GM23248 (cell line): ENCODE results near the gene C16orf95. TPM values are rescaled to one million over a fixed set of nuclear protein-coding genes. Genes with fewer than 3 reads are reported as not detected.
"Not testable (repeated sequence)": the region's sequence is repeated elsewhere in the genome, so short reads cannot be mapped to it uniquely, and the experiment has no call there.

ENCODE experiments used
- DNase-seq: peaks from one replicate; pipeline ENCODE4 v3.0.0-alpha.2; 2015
- H2AFZ ChIP-seq: fragments of 200-600 bp; sonication (generic); 2 replicates; pipeline ENCODE4 v1.6.1; 2016; ENCODE audit warnings: antibody characterized with exemption
- H3F3A ChIP-seq: fragments of 200-600 bp; sonication (generic); 2 replicates; pipeline ENCODE4 v1.6.1; 2016; ENCODE audit warnings: mild to moderate bottlenecking, antibody characterized with exemption, mixed run types; ENCODE audit not compliant: insufficient read depth
- H3K27ac ChIP-seq: fragments of 200-600 bp; sonication (generic); 2 replicates; pipeline ENCODE4 v1.5.1; 2016; ENCODE audit warnings: mild to moderate bottlenecking
- H3K27me3 ChIP-seq: fragments of 200-600 bp; sonication (generic); replicated peaks from 2 replicates; pipeline ENCODE4 v1.6.1; 2016; ENCODE audit warnings: mild to moderate bottlenecking; ENCODE audit not compliant: insufficient read depth
- H3K36me3 ChIP-seq: fragments of 200-600 bp; sonication (generic); 2 replicates; pipeline ENCODE4 v1.6.1; 2016; ENCODE audit warnings: low read depth, mild to moderate bottlenecking
- H3K4me1 ChIP-seq: fragments of 200-600 bp; sonication (generic); 2 replicates; pipeline ENCODE4 v1.6.1; 2016; ENCODE audit warnings: mild to moderate bottlenecking; ENCODE audit not compliant: insufficient read depth
- H3K4me2 ChIP-seq: fragments of 200-600 bp; sonication (generic); one replicate; pipeline ENCODE4 v1.6.1; 2016; ENCODE audit warnings: mild to moderate bottlenecking; ENCODE audit not compliant: unreplicated experiment
- H3K4me3 ChIP-seq: fragments of 200-600 bp; sonication (generic); 2 replicates; pipeline ENCODE4 v1.5.1; 2016; ENCODE audit warnings: mild to moderate bottlenecking
- H3K79me2 ChIP-seq: fragments of 200-600 bp; sonication (generic); 2 replicates; pipeline ENCODE4 v1.6.1; 2016; ENCODE audit warnings: mild to moderate bottlenecking; ENCODE audit not compliant: insufficient read depth
- H3K9ac ChIP-seq: fragments of 200-600 bp; sonication (generic); 2 replicates; pipeline ENCODE4 v1.6.1; 2016; ENCODE audit warnings: mild to moderate bottlenecking
- H3K9me2 ChIP-seq: fragments of 200-600 bp; sonication (generic); 2 replicates; pipeline ENCODE4 v1.6.1; 2016; ENCODE audit warnings: mixed run types, mild to moderate bottlenecking, moderate library complexity; ENCODE audit not compliant: insufficient read depth
- H3K9me3 ChIP-seq: fragments of 200-600 bp; sonication (generic); one replicate; pipeline ENCODE4 v1.6.1; 2017; ENCODE audit warnings: low read depth
- H4K20me1 ChIP-seq: fragments of 200-600 bp; sonication (generic); 2 replicates; pipeline ENCODE4 v1.6.0; 2016; ENCODE audit not compliant: insufficient read depth
- EZH2 ChIP-seq: fragments of 200-600 bp; sonication (generic); IDR thresholded peaks from 2 replicates; pipeline ENCODE4 v1.6.1; 2018; ENCODE audit warnings: antibody characterized with exemption, mild to moderate bottlenecking; ENCODE audit not compliant: insufficient read depth, poor library complexity, severe bottlenecking
- EZH2phosphoT487 ChIP-seq: fragments of 200-600 bp; sonication (generic); IDR thresholded peaks from 2 replicates; pipeline ENCODE4 v1.6.1; 2018; ENCODE audit warnings: antibody characterized with exemption, moderate library complexity, mild to moderate bottlenecking, low read depth; ENCODE audit not compliant: insufficient read depth
- WGBS, 2 experiments: methylation state at CpG; one replicate each; pipeline ENCODE4 v1.1.6; 2015 to 2017; ENCODE audit warnings: low lambda C conversion rate in 2 of 2, low coverage in 1 of 2; ENCODE audit errors: missing lambda C conversion rate in 2 of 2; 5-methylcytosine and 5-hydroxymethylcytosine counted together
- in situ Hi-C: fragments of 300-500 bp; cut with MboI; formaldehyde crosslinking; loops from 2 replicates; pipeline ENCODE4 v1.15.0; 2020
- polyA plus RNA-seq: library from polyadenylated mRNA; unstranded; fragments of >200 nt; fragmentation: Nextera tagmentation; extraction: Ambion mirVana; gene quantifications from 2 replicates; pipeline ENCODE4 v1.2.1, GENCODE V29; 2016
- total RNA-seq: library from RNA; depleted of rRNA; stranded (reverse); fragments of >200 nt; shearing (Covaris generic); gene quantifications from 2 replicates; pipeline ENCODE4 v1.2.3, GENCODE V29; 2014

The C16orf95 gene
- total and polyA plus RNA-seq, 2 experiments from 2014 or later: 5.1 to 9.2 TPM

GRCh38 chr16:87363771-87364455, 46.7 kb upstream of the C16orf95 start:
- no peak overlapping the region for H3K4me2 ChIP-seq
- H3K79me2 ChIP-seq: peaks cover 99% of the 10 kb centered on the region
- no peak overlapping the region for H3K9ac ChIP-seq

GRCh38 chr16:87362828-87363559, 45.8 kb upstream of the C16orf95 start:
- H4K20me1 ChIP-seq, H3K36me3 ChIP-seq: not testable (repeated sequence)
- WGBS, 2 experiments: 95 to 96% methylated on average over 13 of the region's 13 CpGs

More at GRCh38 chr16:87363771-87364455, 46.7 kb upstream of the C16orf95 start:
- 47 to 48% methylated on average over 17 of the region's 17 CpGs for WGBS, 2 experiments
- Histone ChIP-seq H2AFZ (no peak overlapping the region), H3K4me3 (no peak overlapping the region), H3K36me3 (peaks cover 3% of the 10 kb centered on the region; the same call in 1 of the 2 replicates), H3K9me2 (no peaks in the 10 kb centered on the region), H3K9me3 (no peaks in the 10 kb centered on the region), H3K27ac (no peak overlapping the region), H4K20me1 (no peaks in the 10 kb centered on the region), H3K4me1 (no peaks in the 10 kb centered on the region), H3K27me3 (no peaks in the 10 kb centered on the region), H3F3A (no peaks in the 10 kb centered on the region)
- DNase-seq: no peak
- TF ChIP-seq EZH2phosphoT487 (no peak), EZH2 (no peak)
- in situ Hi-C loops: no loop called here

GRCh38 chr16:87361916-87362619, 44.9 kb upstream of the C16orf95 start:
- no peaks in the 10 kb centered on the region for H3K4me1 ChIP-seq
- H3K79me2 ChIP-seq: peaks cover 81% of the 10 kb centered on the region
- H3K9ac ChIP-seq: no peak overlapping the region
- H3K27ac ChIP-seq: no peak overlapping the region
- H3K36me3 ChIP-seq: peaks cover 3% of the 10 kb centered on the region; the same call in 1 of the 2 replicates
- no peak overlapping the region for H3K4me2 ChIP-seq
- no peaks in the 10 kb centered on the region for H3K9me2 ChIP-seq
- TF ChIP-seq EZH2phosphoT487 (no peak), EZH2 (no peak)
- in situ Hi-C loops: no loop called here
- H4K20me1 ChIP-seq: no peaks in the 10 kb centered on the region
- DNase-seq: no peak
- no peaks in the 10 kb centered on the region for H3K27me3 ChIP-seq
- no peak overlapping the region for H3K4me3 ChIP-seq
- WGBS, 2 experiments: 91 to 94% methylated on average over 8 of the region's 8 CpGs
- no peak overlapping the region for H2AFZ ChIP-seq
- no peaks in the 10 kb centered on the region for H3F3A ChIP-seq
- H3K9me3 ChIP-seq: no peaks in the 10 kb centered on the region

More at GRCh38 chr16:87362828-87363559, 45.8 kb upstream of the C16orf95 start:
- in situ Hi-C loops, DNase-seq, H3K4me2 ChIP-seq, H3K27ac ChIP-seq, H3K27me3 ChIP-seq, H3K4me1 ChIP-seq, H3K9ac ChIP-seq, H2AFZ ChIP-seq, H3K4me3 ChIP-seq, H3F3A ChIP-seq, H3K9me2 ChIP-seq, H3K9me3 ChIP-seq: not testable (repeated sequence)
- H3K79me2 ChIP-seq: peaks cover 90% of the 10 kb centered on the region

GRCh38 chr16:87360862-87361610, 43.8 kb upstream of the C16orf95 start:
- H3F3A ChIP-seq: no peaks in the 10 kb centered on the region
- H3K27ac ChIP-seq: no peak overlapping the region
- no peak overlapping the region for H2AFZ ChIP-seq
- TF ChIP-seq EZH2 (no peak), EZH2phosphoT487 (no peak)
- H3K9me3 ChIP-seq: no peaks in the 10 kb centered on the region
- no peak overlapping the region for H3K4me3 ChIP-seq
- in situ Hi-C loops: no loop called here
- no peak for DNase-seq
- no peak overlapping the region for H3K9ac ChIP-seq
- no peaks in the 10 kb centered on the region for H4K20me1 ChIP-seq
- no peaks in the 10 kb centered on the region for H3K27me3 ChIP-seq
- no peak overlapping the region for H3K4me2 ChIP-seq
- H3K9me2 ChIP-seq: no peaks in the 10 kb centered on the region
- H3K4me1 ChIP-seq: no peaks in the 10 kb centered on the region
- peaks cover 70% of the 10 kb centered on the region for H3K79me2 ChIP-seq
- WGBS, 2 experiments: 95 to 96% methylated on average over 16 of the region's 16 CpGs
- peaks cover 3% of the 10 kb centered on the region; the same call in 1 of the 2 replicates for H3K36me3 ChIP-seq
